ENCODE data around the gene VPS18. TPM values are rescaled to one million over a fixed set of nuclear protein-coding genes. Genes with fewer than 3 reads are reported as not detected.

VPS18 gene
- total RNA-seq, 1 experiment from 2014 or later = 23.8 TPM

DNA sequence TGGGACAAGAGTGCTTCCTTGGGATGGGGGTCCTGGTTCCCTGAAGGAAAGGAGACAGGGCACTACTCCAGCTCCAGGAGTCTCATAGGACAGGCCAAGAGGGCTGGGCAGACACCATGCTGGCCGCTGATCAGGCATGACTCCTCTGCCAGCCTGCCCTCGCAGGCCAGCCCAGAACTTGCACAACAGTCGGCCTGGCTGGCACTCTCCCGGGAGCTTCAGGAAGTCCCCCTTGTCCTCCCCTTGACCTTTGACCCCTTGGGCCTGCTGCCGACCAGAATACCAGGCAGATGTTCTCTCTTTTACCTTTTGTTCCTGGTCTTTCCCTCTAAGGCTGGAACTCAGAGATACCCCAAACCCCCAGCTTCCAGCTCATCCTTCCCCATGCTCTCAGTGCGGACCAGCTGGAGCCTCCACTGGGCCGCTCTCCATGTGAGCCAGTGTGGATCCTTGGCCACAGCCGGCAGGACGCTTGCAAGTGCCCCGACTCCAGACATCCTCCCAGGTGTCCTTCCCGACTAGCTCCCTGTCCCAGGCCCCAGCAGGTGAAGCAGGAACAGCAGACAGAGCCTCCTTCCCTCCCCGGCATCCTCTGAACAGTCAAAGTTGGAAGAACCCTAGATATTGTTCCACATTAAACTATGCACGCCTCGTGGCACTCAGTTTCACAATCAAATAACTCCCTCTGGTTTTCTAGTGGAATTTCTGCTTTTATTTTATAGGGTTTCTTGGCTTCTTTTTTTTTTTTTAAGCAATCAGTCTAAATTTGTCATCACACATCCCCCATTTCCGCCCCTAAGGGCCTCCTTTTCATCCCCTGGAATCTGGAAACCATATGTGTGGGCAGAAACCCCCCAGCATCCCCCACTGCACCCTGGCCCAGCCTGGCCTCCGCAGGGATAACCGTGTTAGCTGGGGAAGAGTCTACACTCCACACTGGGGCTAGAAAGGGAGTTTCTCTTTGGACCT lies 15.7 kb downstream of the VPS18 start:
- H3K27ac ChIP-seq (ENCODE audit: low read depth, low read length, poor library complexity, severe bottlenecking) = no peak overlapping the region
- no peak for DNase-seq (ENCODE audit: low spot score)
- H3K4me3 ChIP-seq (ENCODE audit: low read depth, low read length, poor library complexity, severe bottlenecking) = no peak overlapping the region
- peaks cover 21% of the 10 kb centered on the region for H3K4me1 ChIP-seq (ENCODE audit: insufficient read depth, low read length, poor library complexity, severe bottlenecking)
- H3K27me3 ChIP-seq (replicated peaks; ENCODE audit: insufficient read depth, low read depth, low read length, poor library complexity) = no peaks in the 10 kb centered on the region
- no peaks in the 10 kb centered on the region for H3K36me3 ChIP-seq (ENCODE audit: insufficient read depth, low read length, poor library complexity, severe bottlenecking)
- no TSS peak for BruUV-seq (replicated peaks)
- intact Hi-C loops (cut with micrococcal nuclease; ENCODE audit: unreplicated experiment) = loop anchor here (5.0 kb wide), 1 partner anchor 422 kb away; the partner anchor contains the start of genes NUSAP1 and OIP5
- ChIA-PET POLR2A (ENCODE audit: low non-redundant PET) (no interaction called here), CTCF (no interaction called here)
- no peaks in the 10 kb centered on the region for H3K9me3 ChIP-seq (ENCODE audit: low read depth, low read length, poor library complexity, severe bottlenecking)
- TF ChIP-seq EZH2 (IDR thresholded peaks at IDR 0.05; ENCODE audit: borderline replicate concordance, low read depth, low read length, poor library complexity, severe bottlenecking) = no peak
- TF ChIP-seq, protein P1, sequence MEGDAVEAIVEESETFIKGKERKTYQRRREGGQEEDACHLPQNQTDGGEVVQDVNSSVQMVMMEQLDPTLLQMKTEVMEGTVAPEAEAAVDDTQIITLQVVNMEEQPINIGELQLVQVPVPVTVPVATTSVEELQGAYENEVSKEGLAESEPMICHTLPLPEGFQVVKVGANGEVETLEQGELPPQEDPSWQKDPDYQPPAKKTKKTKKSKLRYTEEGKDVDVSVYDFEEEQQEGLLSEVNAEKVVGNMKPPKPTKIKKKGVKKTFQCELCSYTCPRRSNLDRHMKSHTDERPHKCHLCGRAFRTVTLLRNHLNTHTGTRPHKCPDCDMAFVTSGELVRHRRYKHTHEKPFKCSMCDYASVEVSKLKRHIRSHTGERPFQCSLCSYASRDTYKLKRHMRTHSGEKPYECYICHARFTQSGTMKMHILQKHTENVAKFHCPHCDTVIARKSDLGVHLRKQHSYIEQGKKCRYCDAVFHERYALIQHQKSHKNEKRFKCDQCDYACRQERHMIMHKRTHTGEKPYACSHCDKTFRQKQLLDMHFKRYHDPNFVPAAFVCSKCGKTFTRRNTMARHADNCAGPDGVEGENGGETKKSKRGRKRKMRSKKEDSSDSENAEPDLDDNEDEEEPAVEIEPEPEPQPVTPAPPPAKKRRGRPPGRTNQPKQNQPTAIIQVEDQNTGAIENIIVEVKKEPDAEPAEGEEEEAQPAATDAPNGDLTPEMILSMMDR (conservative IDR thresholded peaks at IDR 0.05; ENCODE audit: low read depth, low read length) = no peak

DNA sequence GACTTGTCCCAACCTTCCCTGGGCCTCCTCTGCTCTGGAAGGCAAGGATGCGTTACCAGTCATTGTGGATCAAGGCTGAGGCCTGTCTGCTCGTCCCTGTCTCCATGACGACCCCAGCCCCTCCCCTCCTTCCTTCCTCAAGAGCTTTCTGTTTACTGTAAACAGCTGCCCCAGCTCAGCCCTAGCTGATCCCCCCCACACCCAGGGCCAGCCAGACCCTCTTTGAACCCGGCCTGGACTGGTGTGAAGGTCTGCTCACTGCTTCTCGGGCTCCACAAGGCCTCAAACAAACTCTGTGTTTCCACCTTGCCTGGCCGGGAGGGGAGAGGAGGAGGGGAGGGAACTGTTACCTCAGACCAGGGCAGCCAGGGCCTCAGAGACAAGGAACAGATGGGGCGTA lies 16.9 kb downstream of the VPS18 start:
- intact Hi-C loops (cut with micrococcal nuclease; ENCODE audit: unreplicated experiment) = no loop called here
- ChIA-PET POLR2A (ENCODE audit: low non-redundant PET) (no interaction called here), CTCF (no interaction called here)
- DNase-seq (ENCODE audit: low spot score) = no peak
- no peak overlapping the region for H3K4me3 ChIP-seq (ENCODE audit: low read depth, low read length, poor library complexity, severe bottlenecking)
- H3K27me3 ChIP-seq (replicated peaks; ENCODE audit: insufficient read depth, low read depth, low read length, poor library complexity) = no peaks in the 10 kb centered on the region
- TF ChIP-seq EZH2 (IDR thresholded peaks at IDR 0.05; ENCODE audit: borderline replicate concordance, low read depth, low read length, poor library complexity, severe bottlenecking) = no peak
- TF ChIP-seq, protein P1 (conservative IDR thresholded peaks at IDR 0.05; ENCODE audit: low read depth, low read length) = no peak
- peaks cover 19% of the 10 kb centered on the region for H3K4me1 ChIP-seq (ENCODE audit: insufficient read depth, low read length, poor library complexity, severe bottlenecking)
- H3K27ac ChIP-seq (ENCODE audit: low read depth, low read length, poor library complexity, severe bottlenecking) = no peak overlapping the region
- no peaks in the 10 kb centered on the region for H3K36me3 ChIP-seq (ENCODE audit: insufficient read depth, low read length, poor library complexity, severe bottlenecking)
- BruUV-seq (replicated peaks) = no TSS peak
- H3K9me3 ChIP-seq (ENCODE audit: low read depth, low read length, poor library complexity, severe bottlenecking) = no peaks in the 10 kb centered on the region

GRCh38 chr15:40911693-40912092 lies 17.4 kb downstream of the VPS18 start:
- Histone ChIP-seq H3K4me1 (ENCODE audit: insufficient read depth, low read length, poor library complexity, severe bottlenecking) (peaks cover 15% of the 10 kb centered on the region), H3K4me3 (ENCODE audit: low read depth, low read length, poor library complexity, severe bottlenecking) (no peak overlapping the region), H3K27me3 (replicated peaks; ENCODE audit: insufficient read depth, low read depth, low read length, poor library complexity) (no peaks in the 10 kb centered on the region), H3K9me3 (ENCODE audit: low read depth, low read length, poor library complexity, severe bottlenecking) (no peaks in the 10 kb centered on the region), H3K27ac (ENCODE audit: low read depth, low read length, poor library complexity, severe bottlenecking) (no peak overlapping the region), H3K36me3 (ENCODE audit: insufficient read depth, low read length, poor library complexity, severe bottlenecking) (no peaks in the 10 kb centered on the region)
- intact Hi-C loops (cut with micrococcal nuclease; ENCODE audit: unreplicated experiment) = no loop called here
- no peak for TF ChIP-seq EZH2 (IDR thresholded peaks at IDR 0.05; ENCODE audit: borderline replicate concordance, low read depth, low read length, poor library complexity, severe bottlenecking)
- TF ChIP-seq, protein P1 (conservative IDR thresholded peaks at IDR 0.05; ENCODE audit: low read depth, low read length) = no peak
- POLR2A ChIA-PET (ENCODE audit: low non-redundant PET) = no interaction called here
- no peak for DNase-seq (ENCODE audit: low spot score)
- CTCF ChIA-PET = no interaction called here
- BruUV-seq (replicated peaks) = no TSS peak

Measured in A673 (cell line).